Measurements from ENCODE around the gene MYO1E.

DNA sequence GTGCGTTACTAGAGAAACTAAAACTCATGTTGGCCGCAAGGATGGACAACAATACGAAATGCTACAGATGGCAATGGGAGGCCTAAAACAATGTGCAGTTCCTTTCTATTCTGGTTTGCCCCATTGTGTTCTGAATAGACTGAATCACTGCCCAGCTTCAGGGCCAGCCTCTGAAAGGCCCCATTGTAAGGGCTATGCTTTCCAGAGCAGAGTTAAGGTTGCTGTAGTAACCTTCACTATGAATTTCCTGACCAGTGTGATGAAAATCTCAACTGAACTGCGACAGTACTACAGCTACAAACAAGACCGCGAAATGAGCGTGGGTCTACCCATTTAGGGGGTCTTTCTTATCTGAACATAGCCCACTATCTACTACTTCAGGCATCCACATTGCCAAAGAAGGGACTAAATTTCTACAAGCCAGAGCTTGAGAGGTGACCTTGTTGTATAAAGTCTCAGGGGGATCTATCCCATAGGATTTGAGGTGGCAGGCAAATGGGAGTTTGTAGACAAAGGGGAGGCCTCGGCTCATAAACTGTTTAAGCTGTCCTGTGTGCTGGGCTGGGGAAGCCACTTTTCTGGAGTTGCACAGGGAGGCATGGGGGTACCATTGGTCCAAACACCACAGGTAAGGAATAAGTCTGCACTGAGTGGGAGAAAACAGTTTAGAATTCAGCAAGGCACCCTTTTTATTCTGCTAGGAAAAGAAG is 80.1 kb downstream of the MYO1E start:
- TF ChIP-seq HDGF (IDR thresholded peaks at IDR 0.05; ENCODE audit: borderline replicate concordance) = no peak
- no peak for TF ChIP-seq SP1 (IDR thresholded peaks at IDR 0.05)
- TF ChIP-seq, protein P1, sequence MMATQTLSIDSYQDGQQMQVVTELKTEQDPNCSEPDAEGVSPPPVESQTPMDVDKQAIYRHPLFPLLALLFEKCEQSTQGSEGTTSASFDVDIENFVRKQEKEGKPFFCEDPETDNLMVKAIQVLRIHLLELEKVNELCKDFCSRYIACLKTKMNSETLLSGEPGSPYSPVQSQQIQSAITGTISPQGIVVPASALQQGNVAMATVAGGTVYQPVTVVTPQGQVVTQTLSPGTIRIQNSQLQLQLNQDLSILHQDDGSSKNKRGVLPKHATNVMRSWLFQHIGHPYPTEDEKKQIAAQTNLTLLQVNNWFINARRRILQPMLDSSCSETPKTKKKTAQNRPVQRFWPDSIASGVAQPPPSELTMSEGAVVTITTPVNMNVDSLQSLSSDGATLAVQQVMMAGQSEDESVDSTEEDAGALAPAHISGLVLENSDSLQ (IDR thresholded peaks at IDR 0.05) = no peak
- TF ChIP-seq FOXA1 (IDR thresholded peaks at IDR 0.05) = no peak
- no peak for TF ChIP-seq CTBP1 (IDR thresholded peaks at IDR 0.05; ENCODE audit: borderline replicate concordance)
- no peak for TF ChIP-seq BHLHE40 (IDR thresholded peaks at IDR 0.05; ENCODE audit: borderline replicate concordance)
- no peak for TF ChIP-seq NFRKB (IDR thresholded peaks at IDR 0.05)

All from HEK293T (cell line).